HCT116 (cell line): Measurements from ENCODE around the gene RPS6KA2.

ENCODE experiments used
- CTCF ChIP-seq, 3 experiments: fragments of 200-600 bp in 1 of 3; sonication (generic) in 1 of 3; IDR thresholded peaks in 2 of 3; conservative IDR thresholded peaks in 1 of 3; 2 replicates each; pipeline ENCODE4 v1.5.1; 2012 to 2017; ENCODE audit warnings: low read depth in 2 of 3, low read length in 2 of 3, antibody characterized with exemption in 1 of 3, borderline replicate concordance in 1 of 3, control low read depth in 1 of 3, mild to moderate bottlenecking in 1 of 3, mixed read lengths in 1 of 3, mixed run types in 1 of 3, moderate library complexity in 1 of 3; ENCODE audit not compliant: insufficient read depth in 1 of 3
- EZH2 ChIP-seq: fragments of 200-600 bp; sonication (generic); IDR thresholded peaks from 2 replicates; pipeline ENCODE4 v1.6.1; 2017; ENCODE audit warnings: antibody characterized with exemption, mixed run types

GRCh38 chr6:166361077-166361429 is 266.0 kb downstream of the RPS6KA2 start:
- no peak for TF ChIP-seq CTCF (IDR thresholded peaks at IDR 0.05 in 2 of 3, conservative IDR thresholded peaks at IDR 0.05 in 1 of 3; ENCODE audit: borderline replicate concordance in 1 of 3, insufficient read depth in 1 of 3, low read depth in 2 of 3, low read length in 2 of 3)
- TF ChIP-seq EZH2 = no peak
